T-helper 1 cell treated with Interleukin-12 subunit alpha and Interleukin-12 subunit beta and Interleukin-4 antibody, amounts not matched to agents 30 ng/mL and 1 ng/mL, for 36 hours (primary cell): ENCODE results near the gene CAPN15. TPM values are rescaled to one million over a fixed set of nuclear protein-coding genes. Genes with fewer than 3 reads are reported as not detected.
"Not testable (repeated sequence)": the region's sequence is repeated elsewhere in the genome, so short reads cannot be mapped to it uniquely, and the experiment has no call there.

Experiments
- intact Hi-C: fragments of 100-400 bp; cut with micrococcal nuclease; formaldehyde crosslinking; loops from one replicate; pipeline ENCODE4 v1.15.1; 2024
- total RNA-seq: library from RNA; stranded (reverse); gene quantifications from 2 replicates; pipeline ENCODE4 v1.2.3, GENCODE V29; 2022

The CAPN15 gene
- total RNA-seq, 1 donor from 2014 or later = 86.5 TPM

- intact Hi-C loops = no loop called here
These were observed 21.9 kb upstream of the CAPN15 start for GRCh38 chr16:505479-506245.

DNA sequence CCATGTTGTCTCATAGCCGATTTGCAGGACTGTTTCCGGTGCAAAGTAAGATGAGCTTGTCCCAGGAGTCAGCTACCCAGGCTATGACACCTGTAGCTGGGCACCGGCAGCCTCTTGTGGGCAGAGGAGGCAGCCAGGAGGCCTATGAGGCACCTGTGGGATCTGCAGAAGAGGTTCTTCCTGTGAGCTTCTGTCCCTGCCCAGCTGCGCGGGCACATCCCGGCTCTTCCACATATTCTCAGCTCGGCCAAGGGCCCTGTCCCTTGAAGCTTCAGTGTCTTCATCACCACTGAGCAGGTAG, 21.3 kb upstream of the CAPN15 start:
- intact Hi-C loops = no loop called here

DNA sequence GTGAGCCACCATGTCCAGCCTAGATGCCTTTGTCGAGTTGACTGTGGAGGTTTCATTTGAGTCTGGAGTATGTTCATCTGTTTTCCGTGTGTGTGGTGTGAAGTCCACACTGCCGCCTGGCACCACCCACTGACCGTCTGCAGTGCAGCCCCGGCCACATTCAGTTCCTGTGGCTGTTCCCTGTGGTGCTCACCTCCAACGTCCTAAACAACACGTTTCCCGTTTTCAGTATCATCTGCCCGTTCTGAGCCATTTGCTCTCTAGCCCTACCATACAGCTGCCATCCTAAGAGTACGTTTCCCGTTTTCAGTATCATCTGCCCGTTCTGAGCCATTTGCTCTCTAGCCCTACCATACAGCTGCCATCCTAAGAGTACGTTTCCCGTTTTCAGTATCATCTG, 20.0 kb upstream of the CAPN15 start:
- intact Hi-C loops = not testable (repeated sequence)

GRCh38 chr16:507996-508395, 19.5 kb upstream of the CAPN15 start:
- intact Hi-C loops = no loop called here

DNA sequence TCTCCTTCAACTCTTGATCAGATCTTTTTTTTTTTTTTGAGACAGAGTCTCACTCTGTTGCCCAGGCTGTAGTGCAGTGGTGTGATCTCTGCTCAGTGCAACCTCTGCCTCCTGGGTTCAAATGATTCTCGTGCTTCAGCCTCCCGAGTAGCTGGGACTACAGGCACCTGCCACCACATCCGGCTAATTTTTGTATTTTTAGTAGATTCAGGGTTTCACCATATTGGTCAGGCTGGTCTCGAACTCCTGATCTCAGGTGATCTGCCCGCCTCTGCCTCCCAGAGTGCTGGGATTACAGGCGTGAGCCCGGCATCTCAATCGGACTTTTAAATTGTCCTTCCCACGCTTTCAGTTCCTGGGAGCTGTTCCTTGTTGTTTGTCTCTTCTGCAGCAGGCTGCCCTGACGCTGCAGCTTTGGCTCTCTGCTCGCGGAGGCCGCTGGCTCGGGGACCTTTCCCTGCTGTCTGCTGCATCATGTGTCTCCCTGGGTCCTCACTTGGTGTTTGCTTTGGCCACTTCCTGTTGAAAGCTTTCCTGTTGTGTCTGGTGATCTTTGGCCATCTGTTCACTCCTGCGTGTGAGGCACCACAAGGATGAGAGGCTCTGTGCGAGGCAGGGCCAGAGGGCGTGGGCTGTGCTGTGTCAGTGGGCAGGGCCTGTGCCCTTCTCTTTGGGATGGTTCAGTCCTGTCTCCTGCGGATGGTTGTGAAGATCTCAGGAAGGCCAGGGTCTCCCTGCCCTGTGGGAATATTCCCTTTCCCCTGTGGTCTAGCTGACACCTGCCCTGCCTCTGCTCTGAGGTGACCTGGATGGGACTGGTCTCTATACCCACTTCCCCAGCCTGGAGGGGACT, 18.4 kb upstream of the CAPN15 start:
- intact Hi-C loops = no loop called here

- intact Hi-C loops = no loop called here
These were observed 17.3 kb upstream of the CAPN15 start for GRCh38 chr16:510066-510825.

GRCh38 chr16:512802-513201, 14.7 kb upstream of the CAPN15 start:
- intact Hi-C loops = no loop called here

- intact Hi-C loops = no loop called here
These were observed 13.6 kb upstream of the CAPN15 start for GRCh38 chr16:513950-514349.

- intact Hi-C loops = no loop called here
These were observed 12.2 kb upstream of the CAPN15 start for GRCh38 chr16:515175-515938.

GRCh38 chr16:515939-516226, 11.6 kb upstream of the CAPN15 start:
- intact Hi-C loops = no loop called here

DNA sequence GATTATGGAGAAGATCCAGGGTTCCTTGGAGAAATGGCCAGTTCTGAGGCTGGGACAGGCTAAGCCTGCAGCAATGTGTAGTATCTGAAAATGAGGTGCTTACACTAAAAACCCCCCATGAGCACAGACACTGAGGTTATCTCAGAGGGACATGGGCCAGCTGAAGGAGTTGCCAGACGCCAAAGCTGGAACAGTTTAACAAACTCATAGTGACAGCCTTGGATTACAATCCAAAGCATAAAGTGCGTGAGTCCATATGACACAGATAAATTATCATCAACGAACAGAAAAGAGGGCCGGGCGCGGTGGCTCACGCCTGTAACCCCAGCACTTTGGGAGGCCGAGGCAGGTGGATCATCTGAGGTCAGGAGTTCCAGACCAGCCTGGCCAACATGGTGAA, 11.2 kb upstream of the CAPN15 start:
- intact Hi-C loops = no loop called here

DNA sequence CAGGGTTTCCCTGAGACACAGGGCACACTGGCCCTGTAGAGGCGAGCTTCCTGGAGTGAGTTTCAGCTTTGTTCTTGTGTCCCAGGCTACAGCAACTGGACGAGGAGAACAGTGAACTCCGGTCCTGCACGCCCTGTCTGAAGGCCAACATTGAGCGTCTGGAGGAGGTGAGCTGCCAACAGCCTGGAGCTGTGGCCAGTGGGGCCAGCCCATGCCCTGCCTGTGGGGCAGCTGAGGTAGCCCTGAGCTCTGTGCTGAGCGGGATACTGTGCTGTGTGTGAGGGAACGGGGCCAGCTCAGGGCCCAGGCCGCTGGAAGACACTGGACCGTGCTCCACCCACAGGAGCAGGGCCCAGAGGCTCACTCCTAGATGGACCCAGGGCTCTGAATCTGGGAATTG, 8.7 kb upstream of the CAPN15 start:
- intact Hi-C loops = no loop called here

GRCh38 chr16:519425-519824, 8.1 kb upstream of the CAPN15 start:
- intact Hi-C loops = no loop called here

GRCh38 chr16:519841-520687, 7.4 kb upstream of the CAPN15 start:
- intact Hi-C loops = no loop called here

- intact Hi-C loops = no loop called here
These were observed 6.7 kb upstream of the CAPN15 start for GRCh38 chr16:520847-521246.

- intact Hi-C loops = no loop called here
These were observed 5.9 kb upstream of the CAPN15 start for GRCh38 chr16:521381-522210.

GRCh38 chr16:522320-523096, 5.0 kb upstream of the CAPN15 start:
- intact Hi-C loops = no loop called here

DNA sequence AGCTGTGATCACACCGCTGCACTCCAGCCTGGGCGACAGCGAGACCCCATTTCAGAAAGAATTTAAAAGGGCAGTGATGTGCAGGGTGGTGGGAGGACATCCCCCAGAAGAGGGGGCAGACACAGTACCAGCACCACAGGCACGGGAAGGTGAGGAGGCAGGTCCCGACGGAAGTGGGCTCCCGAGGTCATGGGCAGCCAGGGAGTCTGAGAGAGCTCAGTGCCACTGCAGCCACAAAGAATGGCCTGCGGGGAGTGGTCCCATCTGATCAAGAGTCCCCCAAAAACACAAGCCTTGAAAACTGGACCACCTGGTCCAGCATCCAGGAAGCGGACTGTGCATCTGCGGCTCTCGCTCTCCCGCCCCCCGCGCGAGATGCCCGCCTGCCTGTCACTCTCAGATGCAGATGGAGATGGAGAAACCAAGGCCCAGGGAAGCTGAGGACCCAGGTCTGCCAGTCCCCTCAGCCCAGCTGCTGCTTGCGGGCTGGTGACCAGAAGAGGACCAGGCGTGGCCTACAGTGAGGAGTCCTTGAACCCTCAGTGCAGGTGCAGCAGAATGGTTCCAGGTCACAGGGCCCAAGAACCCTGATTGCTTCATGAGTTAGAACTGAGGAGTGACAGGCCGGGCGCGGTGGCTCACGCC, 4.3 kb upstream of the CAPN15 start:
- intact Hi-C loops = no loop called here
